BJ (cell line): ENCODE data around the gene AURKAIP1. TPM values are rescaled to one million over a fixed set of nuclear protein-coding genes. Genes with fewer than 3 reads are reported as not detected.

ENCODE experiments used
- CTCF ChIA-PET: fragments of 350-600 bp; formaldehyde crosslinking; extraction: SDS; loops from one replicate; lab custom pipeline; 2021; ENCODE audit warnings: antibody characterized with exemption, inconsistent platforms; lab: Yijun Ruan, JAX
- POLR2A ChIA-PET: fragments of 300-600 bp; sonication (Branson Sonifier 250); formaldehyde crosslinking; extraction: SDS; loops from one replicate; lab custom pipeline; 2021; ENCODE audit warnings: antibody characterized with exemption; lab: Charles Lee
- DNase-seq: peaks from one replicate; pipeline ENCODE4 v3.0.0-alpha.2; 2011; ENCODE audit warnings: low read depth
- H3K27me3 ChIP-seq: 2 replicates; pipeline ENCODE4 v1.6.0; 2011; ENCODE audit warnings: low read length; ENCODE audit not compliant: control insufficient read depth, insufficient read depth
- H3K36me3 ChIP-seq: 2 replicates; pipeline ENCODE4 v1.5.1; 2011; ENCODE audit warnings: low read length; ENCODE audit not compliant: control insufficient read depth, insufficient read depth
- H3K4me3 ChIP-seq: 2 replicates; pipeline ENCODE4 v1.5.1; 2011; ENCODE audit warnings: low read depth, mild to moderate bottlenecking, control low read depth, low read length
- polyA plus RNA-seq: library from polyadenylated mRNA; depleted of rRNA; stranded (reverse); fragments of >200 nt; gene quantifications from 2 replicates; pipeline ENCODE4 v1.2.3, GENCODE V29; 2011
- TF ChIP-seq, protein P1 (sequence below): IDR thresholded peaks from 2 replicates; pipeline ENCODE4 v1.5.1; 2011; ENCODE audit warnings: low read depth, mild to moderate bottlenecking, control low read depth, inconsistent platforms, low read length, moderate library complexity; ENCODE audit not compliant: insufficient read depth

AURKAIP1 gene
- polyA plus RNA-seq, 1 experiment = 97.8 TPM

DNA sequence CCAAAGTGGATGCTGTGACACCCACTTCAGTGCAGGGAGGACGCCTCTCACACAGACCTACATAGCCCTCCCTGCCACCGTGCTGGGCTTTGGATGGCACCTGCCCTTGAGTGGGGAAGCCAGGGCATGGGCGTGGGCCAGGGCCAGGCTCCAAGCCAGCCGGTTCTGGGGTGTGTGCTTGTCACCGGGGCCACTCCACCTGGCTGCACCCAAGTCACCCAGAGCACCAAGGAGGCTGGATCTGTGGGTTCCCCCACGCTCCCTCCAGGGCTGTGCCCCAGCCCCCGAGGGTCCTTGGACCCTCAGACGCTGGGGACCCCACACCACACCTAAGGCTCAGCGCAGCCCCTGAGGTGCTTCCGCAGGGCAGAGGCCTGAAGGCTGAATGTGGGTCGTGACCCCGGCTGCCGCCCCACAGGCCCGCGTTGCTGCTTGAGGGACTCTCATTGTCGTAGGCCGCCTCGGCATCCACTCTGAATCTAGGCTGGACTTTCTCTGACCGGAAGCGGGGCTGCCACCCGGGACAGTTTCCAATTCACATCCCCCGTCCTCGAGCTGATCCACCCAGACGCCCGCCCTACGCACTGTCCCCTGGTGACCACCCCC is 18.1 kb downstream of the AURKAIP1 start:
- Histone ChIP-seq H3K27me3 (no peaks in the 10 kb centered on the region), H3K4me3 (peak overlapping the region; percentile 95), H3K36me3 (peaks cover 29% of the 10 kb centered on the region)
- no peak for DNase-seq
- TF ChIP-seq, protein P1, sequence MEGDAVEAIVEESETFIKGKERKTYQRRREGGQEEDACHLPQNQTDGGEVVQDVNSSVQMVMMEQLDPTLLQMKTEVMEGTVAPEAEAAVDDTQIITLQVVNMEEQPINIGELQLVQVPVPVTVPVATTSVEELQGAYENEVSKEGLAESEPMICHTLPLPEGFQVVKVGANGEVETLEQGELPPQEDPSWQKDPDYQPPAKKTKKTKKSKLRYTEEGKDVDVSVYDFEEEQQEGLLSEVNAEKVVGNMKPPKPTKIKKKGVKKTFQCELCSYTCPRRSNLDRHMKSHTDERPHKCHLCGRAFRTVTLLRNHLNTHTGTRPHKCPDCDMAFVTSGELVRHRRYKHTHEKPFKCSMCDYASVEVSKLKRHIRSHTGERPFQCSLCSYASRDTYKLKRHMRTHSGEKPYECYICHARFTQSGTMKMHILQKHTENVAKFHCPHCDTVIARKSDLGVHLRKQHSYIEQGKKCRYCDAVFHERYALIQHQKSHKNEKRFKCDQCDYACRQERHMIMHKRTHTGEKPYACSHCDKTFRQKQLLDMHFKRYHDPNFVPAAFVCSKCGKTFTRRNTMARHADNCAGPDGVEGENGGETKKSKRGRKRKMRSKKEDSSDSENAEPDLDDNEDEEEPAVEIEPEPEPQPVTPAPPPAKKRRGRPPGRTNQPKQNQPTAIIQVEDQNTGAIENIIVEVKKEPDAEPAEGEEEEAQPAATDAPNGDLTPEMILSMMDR = no peak
- CTCF ChIA-PET = interaction anchor here (1.5 to 2.7 kb wide), 2 partner anchors 8 to 14 kb away, joined by 8 to 31 read pairs; partner anchors contain the start of gene DVL1
- POLR2A ChIA-PET = no interaction called here

GRCh38 chr1:1356166-1356795 is 18.7 kb downstream of the AURKAIP1 start:
- H3K36me3 ChIP-seq = peaks cover 31% of the 10 kb centered on the region
- POLR2A ChIA-PET = no interaction called here
- H3K27me3 ChIP-seq = no peaks in the 10 kb centered on the region
- peak overlapping the region; percentile 95 for H3K4me3 ChIP-seq
- TF ChIP-seq, protein P1 = no peak
- CTCF ChIA-PET = no interaction called here
- no peak for DNase-seq

GRCh38 chr1:1355416-1355815 is 19.6 kb downstream of the AURKAIP1 start:
- CTCF ChIA-PET = no interaction called here

GRCh38 chr1:1354271-1355247 is 20.4 kb downstream of the AURKAIP1 start:
- peaks cover 31% of the 10 kb centered on the region for H3K36me3 ChIP-seq
- DNase-seq = no peak
- TF ChIP-seq, protein P1 = no peak
- POLR2A ChIA-PET = no interaction called here
- no peaks in the 10 kb centered on the region for H3K27me3 ChIP-seq
- H3K4me3 ChIP-seq = peak overlapping the region; percentile 95
- CTCF ChIA-PET = interaction anchor here (4.2 kb wide), 1 partner anchor 19 kb away, joined by 43 read pairs; the partner anchor contains the start of gene AURKAIP1

More at GRCh38 chr1:1355416-1355815, 19.6 kb downstream of the AURKAIP1 start:
- POLR2A ChIA-PET = no interaction called here
- no peak for DNase-seq
- Histone ChIP-seq H3K27me3 (no peaks in the 10 kb centered on the region), H3K36me3 (peaks cover 31% of the 10 kb centered on the region), H3K4me3 (peak overlapping the region; percentile 95)
- TF ChIP-seq, protein P1 = no peak
